ENCODE data around the gene C12orf54. TPM values are rescaled to one million over a fixed set of nuclear protein-coding genes. Genes with fewer than 3 reads are reported as not detected.

The C12orf54 gene
- total RNA-seq, 1 experiment from 2014 or later, result not detected

- TF ChIP-seq HMGXB4 (CRISPR knock-in tag; IDR thresholded peaks at IDR 0.05) (no peak), SMAD3 (CRISPR knock-in tag; IDR thresholded peaks at IDR 0.05; ENCODE audit: borderline replicate concordance) (no peak), ZNF317 (CRISPR knock-in tag; IDR thresholded peaks at IDR 0.05; ENCODE audit: borderline replicate concordance, low read depth) (no peak), ATF2 (CRISPR knock-in tag; IDR thresholded peaks at IDR 0.05; ENCODE audit: borderline replicate concordance, low read depth) (no peak), TEAD1 (CRISPR knock-in tag; IDR thresholded peaks at IDR 0.05) (no peak), ZNF232 (CRISPR knock-in tag; IDR thresholded peaks at IDR 0.05) (no peak), USF1 (CRISPR knock-in tag; IDR thresholded peaks at IDR 0.05) (no peak), PREB (CRISPR knock-in tag; IDR thresholded peaks at IDR 0.05; ENCODE audit: borderline replicate concordance) (no peak), PRRX2 (CRISPR knock-in tag; IDR thresholded peaks at IDR 0.05) (no peak), ELF4 (CRISPR knock-in tag; IDR thresholded peaks at IDR 0.05; ENCODE audit: low read depth) (no peak), ETV6 (CRISPR knock-in tag; IDR thresholded peaks at IDR 0.05) (no peak), ZNF671 (CRISPR knock-in tag; IDR thresholded peaks at IDR 0.05) (no peak), ZBTB43 (CRISPR knock-in tag; IDR thresholded peaks at IDR 0.05) (no peak)
These were observed 43.0 kb downstream of the C12orf54 start, which contains the start of gene OR8S1 (continued) for GRCh38 chr12:48525332-48525731.

- ChIA-PET POLR2A (no interaction called here), CTCF (no interaction called here)
- Mint-ChIP-seq H3K9me3 (no peaks in the 10 kb centered on the region), H3K4me1 (no peaks in the 10 kb centered on the region), H3K36me3 (no peaks in the 10 kb centered on the region), H3K27me3 (ENCODE audit: low read depth) (no peaks in the 10 kb centered on the region; the same call in 1 of the 2 replicates), H3K27ac (no peak overlapping the region), H3K4me3 (no peak overlapping the region)
- ATAC-seq (no peak), DNase-seq (ENCODE audit: low spot score) (no peak)
- TF ChIP-seq PREB (CRISPR knock-in tag; IDR thresholded peaks at IDR 0.05; ENCODE audit: borderline replicate concordance) (no peak), ATF1 (CRISPR knock-in tag; IDR thresholded peaks at IDR 0.05) (no peak), ZBTB21 (CRISPR knock-in tag; IDR thresholded peaks at IDR 0.05; ENCODE audit: borderline replicate concordance) (no peak), HMGXB4 (CRISPR knock-in tag; IDR thresholded peaks at IDR 0.05) (no peak), JUN (CRISPR knock-in tag; IDR thresholded peaks at IDR 0.05) (no peak), ZNF512 (CRISPR knock-in tag; IDR thresholded peaks at IDR 0.05; ENCODE audit: borderline replicate concordance) (no peak), ZBTB43 (CRISPR knock-in tag; IDR thresholded peaks at IDR 0.05) (no peak), NR3C1 (CRISPR knock-in tag; conservative IDR thresholded peaks at IDR 0.05; ENCODE audit: low read depth) (no peak)
These were observed 45.8 kb downstream of the C12orf54 start for GRCh38 chr12:48527891-48528670.

Measured in WTC11 (cell line).